Duodenal mucosa (tissue), 2 donors: Measurements from ENCODE around the gene AP2B1.

Experiments
- H3K27ac ChIP-seq: one replicate; pipeline ENCODE4 v1.7.0; 2013; ENCODE audit warnings: low read depth, low read length
- H3K27me3 ChIP-seq, 2 donors: one replicate each; pipeline ENCODE4 v1.7.0; 2013; ENCODE audit warnings: low read length in 2 of 2, control low read depth in 1 of 2; ENCODE audit not compliant: insufficient read depth in 2 of 2, control insufficient read depth in 1 of 2
- H3K36me3 ChIP-seq, 2 donors: one replicate each; pipeline ENCODE4 v1.7.0; 2013; ENCODE audit warnings: low read length in 2 of 2, control low read depth in 1 of 2; ENCODE audit not compliant: insufficient read depth in 2 of 2, control insufficient read depth in 1 of 2
- H3K4me1 ChIP-seq, 2 donors: one replicate each; pipeline ENCODE4 v1.7.0; 2013; ENCODE audit warnings: low read length in 2 of 2, control low read depth in 1 of 2; ENCODE audit not compliant: insufficient read depth in 2 of 2, control insufficient read depth in 1 of 2
- H3K4me3 ChIP-seq, 2 donors: one replicate each; pipeline ENCODE4 v1.7.0; 2013; ENCODE audit warnings: low read length in 2 of 2, low read depth in 1 of 2
- H3K9ac ChIP-seq, 2 donors: one replicate each; pipeline ENCODE4 v1.7.0; 2013; ENCODE audit warnings: low read length in 2 of 2, low read depth in 1 of 2
- H3K9me3 ChIP-seq, 2 donors: one replicate each; pipeline ENCODE4 v1.7.0; 2013; ENCODE audit warnings: low read length in 2 of 2, control low read depth in 1 of 2; ENCODE audit not compliant: control insufficient read depth in 1 of 2

AP2B1 gene

GRCh38 chr17:35587074-35587961 is at the start of gene AP2B1:
TSS of gene AP2B1 (plus strand) at chr17:35587322. CDS start at chr17:35594031, 6,709 bp downstream.
- Histone ChIP-seq H3K9ac (peak within 1 kb of the TSS; percentile 92 to 100), H3K36me3 (no peaks in the 10 kb centered on the region), H3K27ac (peak within 1 kb of the TSS; percentile 74), H3K27me3 (no peaks in the 10 kb centered on the region), H3K9me3 (no peaks in the 10 kb centered on the region), H3K4me1 (peaks cover 12 to 16% of the 10 kb centered on the region in 2 donors), H3K4me3 (peak within 1 kb of the TSS; percentile 92 to 100)

GRCh38 chr17:35537601-35538141 is 49.5 kb upstream of the AP2B1 start, which contains the start of gene SLFN12L:
TSS of gene SLFN12L (minus strand) at chr17:35537678. CDS start at chr17:35522364, 15,314 bp downstream.
- H3K4me3 ChIP-seq = peak within 1 kb of the TSS; percentile 27 to 40

GRCh38 chr17:35539659-35540026 is 47.5 kb upstream of the AP2B1 start:
- no peak overlapping the region for H3K27ac ChIP-seq
- H3K9ac ChIP-seq = peak overlapping the region in 1 of 2 donors; percentile 11
- H3K4me3 ChIP-seq = peak overlapping the region; percentile 41 to 53
- no peaks in the 10 kb centered on the region for H3K36me3 ChIP-seq
- H3K9me3 ChIP-seq = no peaks in the 10 kb centered on the region
- H3K27me3 ChIP-seq = no peaks in the 10 kb centered on the region
- H3K4me1 ChIP-seq = peaks cover 0 to 13% of the 10 kb centered on the region in 2 donors

More at GRCh38 chr17:35537601-35538141, 49.5 kb upstream of the AP2B1 start, which contains the start of gene SLFN12L:
- Histone ChIP-seq H3K36me3 (no peaks in the 10 kb centered on the region), H3K9me3 (no peaks in the 10 kb centered on the region), H3K27ac (no peak within 1 kb of the TSS), H3K27me3 (no peaks in the 10 kb centered on the region), H3K9ac (peak within 1 kb of the TSS; percentile 28 to 51), H3K4me1 (peaks cover 0 to 13% of the 10 kb centered on the region in 2 donors)

GRCh38 chr17:35540589-35541404 is 46.3 kb upstream of the AP2B1 start:
- H3K9ac ChIP-seq = peak overlapping the region; percentile 65 to 66
- H3K27me3 ChIP-seq = no peaks in the 10 kb centered on the region
- H3K36me3 ChIP-seq = no peaks in the 10 kb centered on the region
- peaks cover 0 to 13% of the 10 kb centered on the region in 2 donors for H3K4me1 ChIP-seq
- H3K27ac ChIP-seq = peak overlapping the region; percentile 73
- H3K4me3 ChIP-seq = peak overlapping the region; percentile 82 to 85
- no peaks in the 10 kb centered on the region for H3K9me3 ChIP-seq

- no peaks in the 10 kb centered on the region for H3K36me3 ChIP-seq
- peak overlapping the region in 1 of 2 donors; percentile 66 for H3K9ac ChIP-seq
- H3K4me3 ChIP-seq = peak overlapping the region; percentile 82 to 85
- H3K4me1 ChIP-seq = peaks cover 0 to 13% of the 10 kb centered on the region in 2 donors
- no peak overlapping the region for H3K27ac ChIP-seq
- H3K9me3 ChIP-seq = no peaks in the 10 kb centered on the region
- H3K27me3 ChIP-seq = no peaks in the 10 kb centered on the region
Observed at GRCh38 chr17:35541434-35541833, 45.7 kb upstream of the AP2B1 start.

GRCh38 chr17:35542990-35543389 is 44.1 kb upstream of the AP2B1 start:
- no peaks in the 10 kb centered on the region for H3K27me3 ChIP-seq
- H3K36me3 ChIP-seq = no peaks in the 10 kb centered on the region
- H3K4me3 ChIP-seq = no peak overlapping the region
- H3K9ac ChIP-seq = no peak overlapping the region
- no peaks in the 10 kb centered on the region for H3K9me3 ChIP-seq
- H3K27ac ChIP-seq = no peak overlapping the region
- peaks cover 0 to 12% of the 10 kb centered on the region in 2 donors for H3K4me1 ChIP-seq

- H3K27me3 ChIP-seq = no peaks in the 10 kb centered on the region
- no peak overlapping the region for H3K27ac ChIP-seq
- H3K4me3 ChIP-seq = no peak overlapping the region
Observed at GRCh38 chr17:35543856-35544255, 43.3 kb upstream of the AP2B1 start.

GRCh38 chr17:35545150-35545549 is 42.0 kb upstream of the AP2B1 start:
- Histone ChIP-seq H3K4me1 (peaks cover 0 to 5% of the 10 kb centered on the region in 2 donors), H3K9me3 (no peaks in the 10 kb centered on the region), H3K27me3 (no peaks in the 10 kb centered on the region), H3K9ac (no peak overlapping the region), H3K27ac (no peak overlapping the region), H3K4me3 (no peak overlapping the region), H3K36me3 (no peaks in the 10 kb centered on the region)

More at GRCh38 chr17:35543856-35544255, 43.3 kb upstream of the AP2B1 start:
- H3K9me3 ChIP-seq = no peaks in the 10 kb centered on the region
- peaks cover 0 to 8% of the 10 kb centered on the region in 2 donors for H3K4me1 ChIP-seq
- H3K36me3 ChIP-seq = no peaks in the 10 kb centered on the region
- no peak overlapping the region for H3K9ac ChIP-seq

- H3K27me3 ChIP-seq = no peaks in the 10 kb centered on the region
- H3K9ac ChIP-seq = no peak overlapping the region
- H3K27ac ChIP-seq = no peak overlapping the region
- H3K4me3 ChIP-seq = no peak overlapping the region
- no peaks in the 10 kb centered on the region for H3K9me3 ChIP-seq
- H3K4me1 ChIP-seq = no peaks in the 10 kb centered on the region
- no peaks in the 10 kb centered on the region for H3K36me3 ChIP-seq
Observed at GRCh38 chr17:35546487-35546886, 40.6 kb upstream of the AP2B1 start.
